GM15510 (cell line): ENCODE data around the gene HERC4.

ENCODE experiments used
- POLR2A ChIP-seq: IDR thresholded peaks from 3 replicates; pipeline ENCODE4 v1.6.1; 2011; ENCODE audit warnings: borderline replicate concordance; ENCODE audit not compliant: insufficient read length; ENCODE audit errors: extremely low read depth

Gene HERC4

GRCh38 chr10:68027429-68027828, 47.7 kb downstream of the HERC4 start:
- TF ChIP-seq POLR2A, result no peak

DNA sequence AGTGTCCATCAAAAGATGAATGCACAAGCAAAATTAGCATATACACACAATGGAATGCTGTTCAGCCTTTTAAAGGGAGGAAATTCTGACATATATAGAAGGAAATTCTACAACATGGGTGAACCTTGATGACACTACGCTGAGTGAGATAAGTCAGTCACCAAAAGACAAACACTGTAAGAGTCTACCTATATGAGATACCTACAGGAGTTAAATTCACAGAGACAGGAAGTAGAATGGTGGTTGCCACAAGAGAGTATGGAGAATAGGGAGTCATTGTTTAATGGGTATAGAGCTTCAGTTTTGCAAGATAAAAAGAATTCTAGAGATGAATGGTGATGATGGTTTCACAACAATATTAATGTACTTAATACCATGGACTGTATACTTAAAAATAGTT, 51.8 kb downstream of the HERC4 start:
- TF ChIP-seq POLR2A, result no peak

DNA sequence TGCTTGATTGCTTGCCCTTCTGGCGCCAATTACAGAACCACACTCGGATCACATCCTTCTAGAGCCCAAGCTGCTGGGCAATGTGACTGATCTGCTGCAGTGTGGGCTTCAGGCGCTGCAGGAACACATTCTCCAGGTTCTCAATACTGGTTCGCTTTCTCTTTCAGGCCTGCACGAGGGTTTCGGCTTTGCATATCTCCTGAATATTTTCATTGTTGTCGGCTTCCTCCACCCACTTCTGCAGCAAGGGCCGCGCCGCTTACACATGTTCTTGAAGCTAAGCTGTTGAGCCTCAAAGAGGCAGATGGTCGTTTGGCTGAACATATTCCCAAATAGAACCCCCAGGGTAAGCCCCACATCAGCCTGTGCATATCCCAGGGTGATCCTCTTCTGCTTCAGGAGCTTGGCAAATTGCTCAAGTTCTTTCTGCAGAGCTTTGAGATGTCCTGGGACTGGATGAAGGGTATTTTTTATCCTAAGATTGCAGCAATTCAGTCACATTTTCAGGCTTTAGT, 64.6 kb downstream of the HERC4 start:
- TF ChIP-seq POLR2A, result no peak

GRCh38 chr10:68007356-68007755, 67.7 kb downstream of the HERC4 start:
- TF ChIP-seq POLR2A, result no peak

GRCh38 chr10:68001539-68001938, 73.5 kb downstream of the HERC4 start:
- TF ChIP-seq POLR2A, result no peak

DNA sequence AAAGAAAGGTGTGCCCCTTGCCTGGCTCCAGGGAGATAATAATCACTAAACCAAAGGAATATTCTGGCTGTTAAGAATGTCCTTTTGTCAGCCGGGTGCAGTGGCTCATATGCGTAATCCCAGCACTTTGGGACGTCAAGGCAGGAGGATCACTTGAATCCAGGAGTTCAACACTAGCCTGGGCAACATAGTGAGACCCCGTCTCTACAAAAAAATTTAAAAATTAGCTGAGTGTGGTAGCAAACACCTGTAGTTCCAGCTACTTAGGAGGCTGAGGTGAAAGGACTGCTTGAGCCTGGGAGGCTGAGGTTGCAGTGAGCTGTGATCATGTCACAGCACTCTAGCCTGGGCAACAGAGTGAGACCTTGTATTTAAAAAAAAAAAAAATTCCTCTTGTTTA, 74.1 kb downstream of the HERC4 start:
- no peak for TF ChIP-seq POLR2A

DNA sequence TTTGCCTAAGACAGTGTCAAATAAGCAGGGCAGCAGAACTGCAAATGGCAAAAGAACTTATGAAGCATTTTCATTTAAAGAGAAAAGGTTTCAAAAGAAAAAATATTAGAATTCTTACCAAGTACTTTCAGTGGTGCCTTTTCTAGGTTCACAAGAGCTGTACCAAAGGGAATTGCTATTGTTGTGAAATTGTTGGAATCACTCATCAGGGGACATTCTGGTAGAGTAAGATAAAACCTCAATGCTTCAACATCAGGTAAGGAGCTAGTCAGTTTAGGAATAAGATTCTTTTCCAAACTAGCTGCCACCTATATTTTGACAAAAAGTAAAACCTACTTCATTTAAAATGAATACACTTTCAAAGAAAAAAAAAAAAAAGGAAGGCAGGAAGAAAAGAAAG, 85.0 kb downstream of the HERC4 start:
- no peak for TF ChIP-seq POLR2A

GRCh38 chr10:67988606-67989005, 86.5 kb downstream of the HERC4 start:
- no peak for TF ChIP-seq POLR2A

DNA sequence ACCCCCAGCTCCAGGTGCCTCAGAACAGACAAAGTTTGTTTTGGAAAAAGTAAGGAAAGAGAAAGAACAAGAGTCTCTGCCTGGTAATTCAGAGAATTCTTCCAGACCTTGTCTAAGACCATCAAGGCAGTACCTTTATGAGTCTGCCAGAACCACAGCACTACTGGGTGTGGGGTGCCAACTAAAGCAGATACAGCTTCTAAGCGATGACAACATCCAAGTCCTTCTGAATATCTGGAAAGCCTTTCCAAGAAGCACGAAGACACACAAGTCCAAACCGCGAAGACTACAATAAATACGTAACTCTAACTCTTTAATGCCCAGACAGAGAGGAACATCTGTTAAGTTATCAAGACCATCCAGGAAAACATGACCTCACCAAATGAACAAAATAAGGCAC, 96.3 kb downstream of the HERC4 start:
- TF ChIP-seq POLR2A, result no peak

DNA sequence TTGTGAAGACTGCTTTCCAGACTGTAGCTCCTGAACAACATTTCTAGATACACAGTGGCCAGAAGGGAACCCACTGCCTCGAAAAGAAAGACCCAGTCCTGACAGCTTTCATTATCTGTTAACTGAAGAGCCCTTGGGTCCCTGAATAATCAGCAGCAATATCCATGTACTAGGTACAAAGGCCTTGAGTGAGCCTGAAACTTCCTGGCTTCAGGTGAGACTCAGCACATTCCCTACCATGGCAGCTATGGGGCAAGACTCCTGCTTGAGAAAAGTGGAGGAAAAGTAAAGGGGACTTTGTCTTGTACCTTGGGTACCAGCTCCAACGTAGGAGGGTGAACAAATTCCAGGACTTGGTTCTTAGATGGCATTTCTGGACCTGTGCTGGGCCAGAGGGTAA, 97.8 kb downstream of the HERC4 start:
- TF ChIP-seq POLR2A, result no peak

DNA sequence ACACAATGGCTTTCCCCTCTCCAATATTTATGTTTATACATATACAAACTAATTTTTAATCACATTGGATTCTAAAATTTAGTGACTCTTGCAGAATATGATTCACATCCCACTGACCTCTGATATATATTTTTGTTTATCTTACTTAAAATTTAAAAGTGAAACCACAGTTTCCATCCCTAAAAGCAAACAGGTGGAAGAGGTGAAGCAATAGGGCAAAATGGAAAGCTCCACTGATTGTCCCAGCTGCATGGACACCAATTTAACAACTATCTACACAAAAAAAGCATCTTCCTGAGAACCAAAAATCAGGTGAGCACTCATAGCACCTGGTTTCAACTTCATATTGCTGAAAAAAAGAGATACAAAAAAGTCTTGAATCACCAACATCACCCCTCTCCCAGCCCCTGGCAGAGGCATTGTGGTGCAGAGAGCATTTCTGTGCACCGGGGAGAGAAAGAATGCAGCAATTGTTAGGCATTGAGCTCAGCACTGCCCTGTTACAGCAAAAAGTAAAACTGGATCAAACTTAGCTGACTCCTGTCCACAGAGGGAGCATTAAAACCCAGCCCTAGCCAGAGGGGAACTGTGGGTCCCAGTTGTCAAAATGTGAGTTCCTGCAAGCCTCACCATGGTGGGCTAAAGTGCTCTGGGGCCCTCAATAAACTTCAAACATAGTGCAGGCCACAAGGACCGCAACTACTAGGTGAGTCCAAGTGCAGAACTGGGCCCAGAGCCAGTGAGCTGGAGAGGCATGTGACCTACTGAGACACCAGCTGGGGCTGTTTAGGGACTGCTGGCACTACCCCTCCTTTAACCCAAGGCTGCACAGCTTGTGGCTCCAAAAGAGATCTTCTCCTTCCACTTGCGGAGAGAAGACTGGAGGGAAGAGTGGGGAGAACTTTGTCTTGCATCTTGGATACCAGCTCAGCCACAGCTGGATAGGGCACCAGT, 98.5 kb downstream of the HERC4 start:
- TF ChIP-seq POLR2A, result no peak

GRCh38 chr10:67975871-67976270, 99.2 kb downstream of the HERC4 start:
- TF ChIP-seq POLR2A, result no peak

GRCh38 chr10:67971311-67971710, 103.8 kb downstream of the HERC4 start:
- TF ChIP-seq POLR2A, result no peak

- no peak for TF ChIP-seq POLR2A
Measured at GRCh38 chr10:67969875-67970274, 105.2 kb downstream of the HERC4 start.

- TF ChIP-seq POLR2A, result no peak
Measured at GRCh38 chr10:67965456-67965855, 109.6 kb downstream of the HERC4 start.

DNA sequence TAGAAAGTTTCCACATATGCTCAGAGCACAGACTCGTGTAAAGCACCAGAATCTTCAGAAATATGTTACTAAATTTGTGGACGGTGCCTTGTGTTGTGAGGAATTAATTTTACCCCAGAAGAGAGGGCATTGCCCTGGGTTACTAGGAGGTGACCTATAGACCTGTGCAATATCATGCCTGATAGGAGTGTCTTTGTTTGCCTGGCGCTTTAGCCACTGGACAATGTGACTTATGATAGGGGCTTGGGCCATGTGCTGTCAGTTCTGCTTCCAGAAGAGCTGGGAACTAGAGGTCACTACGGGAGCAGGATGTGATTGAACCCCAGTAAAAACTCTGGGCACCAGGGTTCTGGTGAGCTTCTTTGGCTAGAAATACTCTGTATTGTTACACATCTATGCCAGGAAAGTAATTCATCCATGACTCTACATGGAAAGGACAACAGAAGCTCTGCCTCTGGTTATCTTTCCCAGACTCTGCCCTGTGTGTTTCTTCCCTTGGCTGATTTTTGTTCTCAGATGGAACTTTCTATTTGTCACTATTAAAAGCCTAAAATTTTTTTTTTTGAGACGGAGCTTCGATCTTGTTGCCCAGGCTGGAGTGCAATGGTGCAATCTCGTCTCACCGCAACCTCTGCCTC, 115.1 kb downstream of the HERC4 start:
- TF ChIP-seq POLR2A, result no peak
